GM19324 (cell line): Measurements from ENCODE around the gene HAUS8.

Source experiments
- ATAC-seq: cut with Tn5 transposase; IDR thresholded peaks from one replicate; pipeline ENCODE4 v1.9.1; 2021; ENCODE audit warnings: mild to moderate bottlenecking, moderate library complexity; ENCODE audit not compliant: unreplicated experiment, low FRiP score

HAUS8 gene

DNA sequence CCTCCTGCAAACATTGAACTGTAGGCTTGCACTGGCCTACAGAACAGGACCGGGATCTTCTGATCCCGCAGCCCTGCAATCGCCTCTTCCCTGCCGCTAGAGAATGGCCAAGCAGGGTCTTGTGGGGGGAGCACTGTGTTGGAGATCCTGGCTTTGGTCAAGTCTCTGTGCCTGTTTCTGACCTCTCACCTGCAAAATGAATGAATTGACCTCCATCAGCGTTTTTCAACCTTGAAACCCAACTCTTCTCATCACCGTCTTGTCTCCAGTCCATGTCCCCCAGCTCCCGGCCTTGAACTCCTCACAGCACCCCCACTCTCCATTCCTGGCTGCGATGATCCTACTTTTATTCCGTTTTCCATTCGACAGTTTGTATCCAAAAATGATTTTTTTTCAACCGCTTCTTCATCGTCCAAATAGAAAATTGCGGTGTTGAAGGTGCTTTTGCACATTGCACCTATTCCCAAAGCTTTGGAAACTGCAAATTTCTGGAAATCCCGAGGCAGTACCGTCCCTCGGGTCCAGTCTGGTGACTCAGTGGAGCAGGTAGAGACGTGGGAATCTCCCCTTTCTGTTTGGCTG is 2.3 kb upstream of the HAUS8 start:
- no peak for ATAC-seq

DNA sequence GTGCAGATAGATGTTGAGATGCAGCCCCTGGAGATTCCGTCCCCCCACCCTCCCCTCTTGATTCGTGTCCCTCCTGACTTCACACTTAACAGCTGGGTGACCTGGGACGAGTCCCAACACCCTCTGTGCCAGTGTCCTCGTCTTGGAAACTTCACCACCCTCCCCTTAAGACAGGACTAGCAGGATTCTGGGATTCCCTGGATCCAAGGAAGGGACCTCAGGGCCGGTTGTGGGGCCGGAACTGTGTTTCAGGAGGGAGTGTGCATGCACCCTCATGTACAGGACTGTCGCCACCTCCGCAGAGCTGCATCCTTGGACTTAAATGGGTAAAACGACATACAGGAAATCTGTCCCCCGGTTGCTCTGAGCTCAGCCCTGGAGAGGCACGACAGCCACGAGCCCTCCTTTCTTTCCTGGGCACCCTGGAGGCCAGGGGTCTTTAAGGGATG is 1.3 kb upstream of the HAUS8 start:
- no peak for ATAC-seq

DNA sequence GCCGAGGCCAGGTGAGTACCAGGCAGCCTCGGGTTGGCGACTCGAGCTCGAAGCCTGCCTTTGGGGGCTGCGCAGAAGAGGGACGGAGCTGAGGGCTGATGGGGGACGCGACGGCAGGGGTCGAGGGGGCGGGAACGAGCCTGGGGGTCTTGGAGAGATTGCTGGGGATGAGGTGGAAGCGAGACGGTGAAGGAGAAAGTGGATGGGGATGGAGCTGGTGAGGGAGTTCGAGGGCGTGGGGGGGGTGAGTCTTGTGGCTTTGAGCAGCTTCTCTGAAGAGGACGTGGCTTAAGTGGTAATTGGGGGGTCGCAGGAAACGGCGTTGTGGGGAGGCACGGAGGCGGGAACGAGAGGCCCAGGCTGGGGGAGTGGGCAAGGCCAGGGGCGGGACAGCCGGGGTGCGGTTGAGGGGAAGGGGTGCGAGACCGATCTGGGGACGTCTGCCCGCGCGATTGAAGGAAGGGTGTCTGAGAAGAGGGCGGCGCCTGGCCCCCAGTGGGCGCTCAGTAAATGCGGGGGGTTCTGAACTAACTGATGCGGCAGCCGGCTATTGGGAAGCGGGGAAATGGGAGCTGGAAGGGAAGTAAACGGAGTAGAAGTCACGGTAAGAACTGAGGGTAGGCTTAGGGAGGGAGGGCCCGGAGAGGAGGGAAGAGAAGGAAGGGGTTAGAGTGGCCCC is 751 bp upstream of the HAUS8 start:
- ATAC-seq = no peak

DNA sequence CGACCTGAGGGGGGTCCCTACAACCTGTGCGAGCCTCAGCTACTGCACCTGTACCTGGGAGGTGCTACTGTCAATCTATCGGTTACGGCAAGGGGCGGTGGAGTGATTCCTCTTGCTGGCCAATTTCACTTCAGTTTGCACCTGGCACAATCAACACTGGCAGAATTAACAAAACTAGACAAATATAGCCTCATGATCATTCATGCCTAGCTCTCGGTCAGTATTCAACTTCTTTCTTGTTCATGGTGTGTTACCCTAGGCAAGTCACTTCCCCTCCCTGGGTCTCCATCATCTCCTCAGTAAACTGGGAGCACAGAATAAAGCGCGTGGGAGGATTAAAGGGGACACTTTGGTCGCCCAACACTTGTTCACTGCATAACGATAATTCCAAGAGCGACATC is 618 bp downstream of the HAUS8 start:
- ATAC-seq = no peak

DNA sequence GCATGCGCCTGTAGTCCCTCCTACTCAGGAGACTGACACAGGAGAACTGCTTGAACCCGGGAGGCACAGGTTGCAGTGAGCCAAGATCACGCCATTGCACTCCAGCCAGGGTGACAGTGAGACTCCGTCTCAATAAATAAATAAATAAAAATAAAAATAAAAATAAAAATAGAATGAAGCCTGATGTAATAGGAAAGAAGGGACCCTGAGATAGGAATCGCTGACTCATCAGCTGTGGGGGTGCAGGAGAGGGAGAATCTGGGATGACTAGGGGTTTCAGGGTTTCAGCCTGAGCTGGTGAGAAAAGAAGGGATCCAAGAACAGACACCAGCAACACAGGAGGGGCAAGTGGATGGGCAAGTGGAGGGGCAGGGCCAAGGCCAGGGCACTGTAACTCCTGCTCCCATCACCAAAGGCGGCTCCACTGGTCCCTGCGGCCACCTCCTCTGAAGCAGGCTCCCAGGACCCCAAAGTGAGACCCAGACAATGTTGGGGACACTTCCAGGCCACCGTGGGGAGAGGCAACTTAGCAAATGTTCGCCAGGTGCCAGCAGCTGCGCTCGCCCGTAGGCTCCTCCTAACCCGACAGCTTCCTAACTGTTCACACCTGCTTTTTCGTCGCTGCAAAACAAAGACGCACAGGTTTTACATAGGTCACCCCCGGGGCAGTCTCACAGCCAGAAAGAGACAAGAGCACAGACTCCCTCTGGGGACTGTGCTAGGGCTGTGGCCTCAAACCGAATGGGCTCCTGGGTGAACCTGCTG is 1.2 kb downstream of the HAUS8 start:
- no peak for ATAC-seq

DNA sequence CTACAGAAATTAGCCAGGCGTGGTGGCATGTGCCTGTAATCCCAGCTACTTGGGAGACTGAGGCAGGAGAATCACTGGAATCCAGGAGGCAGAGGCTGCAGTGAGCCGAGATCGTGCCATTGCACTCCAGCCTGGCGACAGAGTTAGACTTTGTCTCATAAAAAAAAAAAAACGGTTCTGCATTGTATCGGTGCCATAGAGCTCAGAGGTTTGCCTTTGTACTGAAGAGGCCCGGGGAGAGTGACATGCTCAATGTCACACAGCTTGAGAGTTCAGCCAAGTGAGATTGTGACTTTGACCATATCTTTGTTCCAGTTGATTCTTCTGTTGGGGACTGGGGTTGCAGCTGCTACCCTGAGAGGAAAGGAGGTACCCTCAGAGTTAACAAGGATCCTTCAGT is 4.3 kb downstream of the HAUS8 start:
- no peak for ATAC-seq

DNA sequence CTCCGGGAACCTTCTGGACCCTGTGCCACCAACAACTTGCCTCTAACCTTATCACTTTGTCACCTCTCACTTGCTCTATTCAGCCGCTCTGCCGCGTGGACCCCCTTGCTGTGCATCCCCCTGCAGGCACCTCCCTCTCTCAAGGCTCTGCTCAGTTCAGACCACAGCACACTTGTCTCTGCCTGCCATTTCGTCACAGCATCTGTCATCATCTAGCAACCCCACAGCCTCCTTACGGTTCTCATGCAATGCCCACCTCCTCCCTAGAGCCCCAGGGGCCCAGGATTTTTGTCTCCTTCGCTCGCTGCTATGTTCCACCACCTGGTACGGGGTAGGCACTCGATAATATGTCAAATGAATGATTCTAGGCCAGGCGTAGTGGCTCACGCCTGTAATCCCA is 4.8 kb downstream of the HAUS8 start:
- ATAC-seq = no peak

DNA sequence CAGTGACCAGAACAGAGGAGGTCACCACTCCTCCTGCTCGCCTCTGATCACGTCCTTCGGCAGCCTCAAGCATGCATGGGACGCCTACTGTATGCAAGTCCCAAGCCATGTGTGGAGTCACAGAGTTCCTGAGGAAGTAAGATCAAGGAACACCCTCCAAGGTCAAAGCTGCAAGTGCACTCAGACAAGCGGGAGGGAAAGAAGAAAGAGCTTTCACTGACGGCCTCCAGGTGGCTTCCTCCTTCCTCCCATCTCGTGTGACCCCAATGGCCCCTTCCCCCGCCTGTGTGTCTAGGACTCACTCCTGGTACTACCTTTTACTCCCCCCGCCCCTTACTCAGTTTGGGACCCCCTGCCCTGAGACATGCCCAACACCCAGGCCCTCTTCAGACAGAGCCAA is 6.1 kb downstream of the HAUS8 start:
- ATAC-seq = no peak

DNA sequence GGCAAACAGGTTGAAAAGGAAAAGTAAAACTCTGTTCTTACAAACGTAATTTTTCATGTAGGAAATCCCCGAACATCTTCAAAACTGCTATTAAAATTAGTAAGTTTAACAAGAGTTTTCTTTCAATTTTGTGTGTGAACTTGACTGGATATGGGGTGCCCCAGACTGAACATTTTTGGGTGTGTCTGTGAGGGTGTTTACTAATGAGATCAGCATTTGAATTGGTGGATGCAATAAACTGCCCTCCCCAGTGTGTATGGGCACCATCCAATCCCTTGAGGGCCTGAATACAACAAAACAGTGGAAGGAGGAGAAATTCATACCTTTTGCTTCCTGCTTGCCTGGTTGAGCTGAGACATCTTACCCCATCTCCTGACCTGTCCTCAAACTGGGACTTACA is 11.8 kb downstream of the HAUS8 start:
- no peak for ATAC-seq

DNA sequence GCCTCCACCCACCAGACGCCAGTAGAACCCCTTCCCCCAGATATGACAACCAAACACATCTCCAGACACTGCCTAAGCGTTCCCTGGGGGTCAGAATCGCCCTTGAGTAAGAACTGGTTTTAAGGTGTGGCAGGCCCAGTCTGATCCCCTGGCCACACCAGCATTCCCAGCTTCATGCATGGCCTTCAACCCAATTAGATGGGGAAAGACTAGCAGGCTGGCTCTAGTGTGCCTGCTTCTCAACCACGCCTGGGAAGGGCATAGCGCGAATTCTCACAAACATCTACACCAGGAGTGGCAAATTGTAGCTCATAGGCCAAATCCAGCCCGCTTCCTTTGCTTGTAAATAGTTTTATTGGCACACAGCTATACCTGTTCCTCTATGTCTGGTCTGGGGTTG is 13.6 kb downstream of the HAUS8 start:
- no peak for ATAC-seq

DNA sequence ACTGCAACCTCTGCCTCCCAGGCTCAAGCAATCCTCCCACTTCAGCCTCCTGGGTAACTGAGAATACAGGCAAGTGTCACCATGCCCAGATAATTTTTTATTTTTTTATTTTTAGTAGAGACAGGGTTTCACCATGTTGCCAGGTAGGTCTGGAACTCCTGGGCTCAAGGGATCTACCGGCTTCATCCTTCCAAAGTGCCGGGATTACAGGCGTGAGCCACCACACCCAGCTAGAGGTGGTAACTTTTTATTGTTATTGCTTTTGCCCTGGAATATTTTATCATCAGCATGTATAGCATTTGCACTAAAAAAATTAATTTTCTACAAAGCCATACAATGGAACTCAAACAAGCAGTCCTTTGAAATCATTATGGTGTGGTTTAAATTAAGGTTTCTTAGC is 14.0 kb downstream of the HAUS8 start:
- ATAC-seq = no peak

DNA sequence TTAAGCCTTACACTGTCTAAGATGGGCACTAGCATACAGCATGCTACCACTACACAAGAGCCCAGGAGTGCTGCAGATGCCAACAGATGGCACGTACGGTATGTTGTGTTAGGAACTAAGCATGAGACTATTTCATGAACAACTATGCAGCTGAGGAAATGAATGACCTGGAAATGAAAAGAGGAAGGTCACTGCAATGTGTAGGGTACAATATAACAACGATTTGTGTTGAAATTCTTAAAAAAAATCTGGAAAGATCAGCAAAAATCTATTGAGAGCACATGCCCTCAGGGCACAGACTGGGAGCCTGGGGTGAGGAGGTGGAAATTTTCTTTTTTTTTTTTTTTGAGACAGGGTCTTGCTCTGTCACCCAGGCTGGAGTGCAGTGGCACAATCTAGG is 14.4 kb downstream of the HAUS8 start:
- no peak for ATAC-seq

DNA sequence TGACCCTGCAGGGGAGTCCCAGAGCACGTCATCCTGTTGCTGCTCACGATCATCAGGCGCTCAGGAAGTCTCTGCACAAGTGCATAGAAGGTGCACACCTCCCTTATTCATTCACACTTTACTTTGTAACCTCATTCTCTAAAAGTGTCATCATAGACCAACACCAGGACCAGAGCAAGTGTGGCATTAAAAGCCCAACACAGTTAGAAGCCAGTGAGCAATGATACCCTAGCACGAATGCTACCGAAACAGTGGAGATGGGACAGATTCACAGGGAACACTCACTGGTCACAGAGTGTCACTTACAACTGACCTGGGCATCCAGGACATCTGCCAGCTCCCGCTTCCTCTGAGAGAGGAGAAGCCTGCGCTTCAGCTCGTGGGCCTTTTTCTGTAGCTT is 17.0 kb downstream of the HAUS8 start:
- ATAC-seq = no peak

DNA sequence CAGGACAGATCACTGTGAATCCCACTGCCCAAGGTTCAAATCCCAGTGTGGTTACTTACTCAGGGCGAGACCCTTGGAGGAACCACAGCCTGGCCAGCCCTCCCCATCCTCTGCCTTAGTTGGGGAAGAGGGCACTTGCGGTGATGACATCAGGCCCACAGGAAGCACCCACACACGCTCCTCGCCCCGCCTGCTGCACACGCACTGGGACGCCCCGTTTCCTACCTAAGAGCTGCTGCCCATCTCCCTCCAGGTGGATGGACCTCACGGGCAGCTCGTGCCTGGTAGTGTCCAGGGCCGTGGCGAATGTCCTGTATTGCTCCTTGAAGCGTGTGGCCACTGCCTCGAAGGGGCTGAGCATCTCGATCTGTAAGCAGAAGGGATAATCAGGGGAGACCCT is 19.6 kb downstream of the HAUS8 start:
- ATAC-seq = no peak

DNA sequence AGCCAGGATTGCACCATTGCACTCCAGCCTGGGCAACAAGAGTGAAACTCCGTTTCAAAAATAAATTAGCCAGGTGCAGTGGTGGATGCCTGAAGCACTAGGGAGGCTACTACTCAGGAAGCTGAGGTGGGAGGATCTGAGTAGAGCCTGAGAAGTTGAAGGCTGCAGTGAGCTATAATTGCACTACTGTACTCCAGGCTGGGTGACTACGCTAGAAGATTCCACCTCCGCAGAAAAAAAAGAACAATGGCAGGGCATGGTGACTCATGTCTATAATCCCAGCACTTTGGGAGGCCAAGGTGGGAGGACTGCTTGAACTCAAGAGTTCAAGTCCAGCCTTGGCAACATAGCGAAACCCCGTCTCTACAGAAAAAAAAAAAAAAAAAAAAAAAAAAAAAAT is 20.5 kb downstream of the HAUS8 start:
- no peak for ATAC-seq

DNA sequence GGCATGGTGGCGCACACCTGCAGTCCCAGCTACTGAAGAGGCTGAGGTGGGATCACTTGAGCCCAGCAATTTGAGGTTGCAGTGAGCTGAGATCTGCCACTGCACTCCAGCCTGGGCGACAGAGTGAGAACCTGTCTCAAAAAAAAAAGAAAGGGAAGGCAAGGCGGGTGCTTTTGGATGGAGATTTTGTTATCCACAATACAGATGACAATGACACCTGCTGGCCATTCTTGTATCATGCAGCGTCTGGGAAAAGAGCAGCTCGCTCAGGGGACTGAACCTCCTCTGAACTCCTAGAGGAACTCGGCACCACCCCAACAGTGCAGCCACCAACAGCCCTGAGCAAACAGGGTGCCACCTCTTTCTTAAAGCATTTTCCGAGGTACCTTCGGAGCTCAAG is 22.8 kb downstream of the HAUS8 start:
- no peak for ATAC-seq

DNA sequence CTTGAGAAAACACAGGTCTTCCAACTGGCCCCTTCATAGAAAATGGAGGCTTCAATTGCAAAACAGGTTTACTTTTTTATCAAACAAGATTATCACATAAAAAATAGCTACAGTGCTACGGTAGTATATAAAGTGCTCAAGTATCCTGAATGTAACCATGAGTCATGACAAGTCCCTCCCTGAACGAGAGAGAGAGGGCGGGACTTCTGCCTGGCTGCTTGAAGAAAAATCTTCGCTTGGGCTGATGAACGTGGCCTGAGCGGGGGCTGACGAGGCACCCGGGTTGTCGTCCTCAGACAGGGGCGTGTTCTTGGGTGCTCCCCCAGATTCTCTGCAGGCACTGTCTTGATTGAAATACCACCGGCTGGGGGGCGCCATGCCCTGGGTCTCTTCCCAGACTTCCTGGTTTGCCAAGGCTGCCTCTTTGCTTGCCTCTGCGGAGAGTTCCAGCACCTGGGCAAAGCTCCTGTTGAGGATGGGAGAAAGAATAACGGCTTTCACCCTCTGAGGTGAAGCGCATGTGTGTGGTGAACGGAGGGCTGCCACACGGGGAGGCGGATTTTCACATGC is 25.5 kb downstream of the HAUS8 start:
- no peak for ATAC-seq

DNA sequence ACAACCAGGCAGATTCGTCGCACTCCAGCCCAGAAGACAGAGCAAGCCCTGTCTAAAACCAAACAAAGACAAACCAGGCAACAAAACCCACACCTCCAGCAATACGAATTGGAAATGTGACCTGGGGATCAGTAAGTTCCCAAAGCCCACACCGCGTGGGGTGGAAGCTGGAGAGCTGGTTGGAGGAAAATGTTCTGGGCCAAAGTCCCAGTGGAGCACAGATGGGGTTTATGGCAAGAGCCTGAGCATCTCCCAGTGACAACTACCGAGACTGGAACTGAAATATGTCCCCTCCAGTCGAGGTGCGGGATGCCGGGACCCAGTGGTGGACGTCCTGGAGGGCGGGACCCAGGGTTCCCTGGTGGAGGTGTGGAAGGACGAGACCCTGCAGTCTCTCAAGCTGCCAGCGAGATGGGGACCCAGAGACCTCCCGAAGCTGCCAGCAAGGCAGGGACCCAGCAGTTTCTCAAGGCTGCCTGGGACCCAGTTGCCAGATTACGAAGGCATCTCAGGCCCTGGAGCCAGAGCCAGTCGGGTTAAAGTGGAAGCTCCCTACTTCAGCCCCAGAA is 26.3 kb downstream of the HAUS8 start:
- no peak for ATAC-seq

DNA sequence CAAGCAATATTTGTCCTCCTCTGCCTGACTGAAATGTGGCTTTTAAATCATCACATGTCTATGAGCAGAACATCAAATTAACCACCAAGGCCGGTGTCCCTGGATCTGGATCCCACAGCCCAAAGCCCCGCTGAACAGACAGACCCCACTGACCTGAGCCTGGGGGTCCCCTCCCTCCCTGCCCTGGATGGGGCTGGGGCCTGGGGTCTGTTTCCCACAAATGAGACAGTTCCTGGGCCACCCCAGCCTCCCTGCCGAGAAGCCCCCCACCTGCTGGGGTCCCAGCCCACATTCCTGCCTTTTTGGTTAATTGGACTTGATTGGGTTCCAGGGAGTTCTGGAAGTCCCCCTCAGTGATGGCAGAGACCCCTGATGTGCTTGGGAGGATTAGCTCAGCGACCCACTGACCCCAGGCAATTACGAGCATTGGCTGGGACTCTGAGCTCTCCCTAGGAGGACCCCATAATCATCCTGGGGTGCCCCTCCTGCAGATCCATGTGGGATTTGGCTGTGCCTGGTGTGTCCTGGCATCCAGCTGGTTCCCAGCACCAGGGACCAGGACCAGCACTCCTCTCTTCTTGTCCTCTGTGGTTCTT is 29.2 kb downstream of the HAUS8 start:
- no peak for ATAC-seq

DNA sequence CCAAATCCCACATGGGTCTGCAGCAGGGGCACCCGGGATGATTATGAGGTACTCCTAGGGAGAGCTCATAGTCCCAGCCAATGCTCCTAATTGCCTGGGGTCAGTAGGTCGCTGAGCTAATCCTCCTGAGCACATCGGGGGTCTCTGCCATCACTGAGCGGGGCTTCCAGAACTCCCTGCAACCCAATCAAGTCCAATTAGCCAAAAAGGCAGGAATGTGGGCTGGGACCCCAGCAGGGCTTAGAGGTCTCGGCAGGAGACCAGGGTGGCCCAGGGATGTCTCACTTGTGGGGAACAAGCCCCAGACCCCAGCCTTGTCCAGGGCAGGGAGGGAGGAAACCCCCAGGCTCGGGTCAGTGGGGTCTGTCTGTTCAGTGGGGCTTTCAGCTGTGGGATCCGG is 31.5 kb downstream of the HAUS8 start:
- no peak for ATAC-seq

DNA sequence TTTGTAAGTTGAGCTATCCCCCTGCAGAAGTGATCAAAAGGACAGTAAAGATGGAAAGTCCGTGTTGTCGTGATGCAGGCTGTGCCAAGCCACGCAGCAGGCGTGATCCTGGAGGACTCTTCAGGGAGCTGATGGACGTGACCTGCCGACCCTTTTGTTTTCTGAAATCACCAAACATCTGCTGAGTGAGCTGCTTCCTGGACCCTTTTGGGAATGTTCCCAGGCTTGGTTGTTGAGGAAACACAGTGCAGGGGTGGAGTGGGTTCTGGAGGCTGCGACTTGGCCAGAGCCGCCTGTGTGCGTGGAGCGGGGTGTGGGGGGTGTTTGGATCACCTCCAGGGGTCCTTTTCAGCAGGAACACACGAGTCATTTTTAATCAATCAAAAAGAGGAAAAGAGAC is 33.3 kb downstream of the HAUS8 start:
- no peak for ATAC-seq
